Stimulated activated CD4-positive, alpha-beta T cell treated with anti-CD3 and anti-CD28 coated beads, Interleukin-12 subunit alpha, Interleukin-12 subunit beta, amount 100 ng/mL, for 4 hours (primary cell): ENCODE results near the gene STING1.

Experiments
- DNase-seq: peaks from one replicate; pipeline ENCODE4 v3.0.0-alpha.2; 2020

Gene STING1

GRCh38 chr5:139435676-139436075 is 46.9 kb downstream of the STING1 start:
- no peak for DNase-seq

GRCh38 chr5:139431706-139432105 is 50.9 kb downstream of the STING1 start:
- DNase-seq, result no peak

- DNase-seq, result no peak
Measured at GRCh38 chr5:139430015-139430414, 52.5 kb downstream of the STING1 start.

- no peak for DNase-seq
Measured at GRCh38 chr5:139426203-139426885, 56.2 kb downstream of the STING1 start.
